KMS-11 (cell line): Measurements from ENCODE around the gene RNF166.

Experiments
- H2AFZ ChIP-seq: fragments of 200-600 bp; sonication (generic); 2 replicates; pipeline ENCODE4 v1.6.1; 2016; ENCODE audit warnings: antibody characterized with exemption, mixed run types, low read depth
- H3K27ac ChIP-seq: fragments of 200-600 bp; sonication (generic); 2 replicates; pipeline ENCODE4 v1.6.1; 2016; ENCODE audit warnings: mild to moderate bottlenecking, mixed run types
- H3K27me3 ChIP-seq: fragments of 200-600 bp; sonication (generic); 2 replicates; pipeline ENCODE4 v1.6.1; 2017; ENCODE audit warnings: mild to moderate bottlenecking, low read depth, mixed run types, moderate library complexity; ENCODE audit not compliant: insufficient read depth
- H3K36me3 ChIP-seq: fragments of 200-600 bp; sonication (generic); 2 replicates; pipeline ENCODE4 v1.6.1; 2017; ENCODE audit warnings: mild to moderate bottlenecking, mixed run types; ENCODE audit not compliant: insufficient read depth
- H3K4me1 ChIP-seq: fragments of 200-600 bp; sonication (generic); 2 replicates; pipeline ENCODE4 v1.6.1; 2016; ENCODE audit warnings: mild to moderate bottlenecking, low read depth, mixed run types; ENCODE audit not compliant: poor library complexity, severe bottlenecking
- H3K4me2 ChIP-seq: fragments of 200-600 bp; sonication (generic); 2 replicates; pipeline ENCODE4 v1.7.0; 2016; ENCODE audit warnings: mild to moderate bottlenecking, mixed run types
- H3K4me3 ChIP-seq: fragments of 200-600 bp; sonication (generic); IDR thresholded peaks from 2 replicates; pipeline ENCODE4 v1.6.1; 2017; ENCODE audit warnings: low read depth, low read length, mixed read lengths; ENCODE audit not compliant: insufficient read depth
- H3K79me2 ChIP-seq: fragments of 200-600 bp; sonication (generic); 2 replicates; pipeline ENCODE4 v1.6.1; 2016; ENCODE audit warnings: low read depth, mixed run types; ENCODE audit not compliant: insufficient read depth
- H3K9ac ChIP-seq: fragments of 200-600 bp; sonication (generic); 2 replicates; pipeline ENCODE4 v1.6.1; 2016; ENCODE audit warnings: mild to moderate bottlenecking, mixed run types
- H4K20me1 ChIP-seq: fragments of 200-600 bp; sonication (generic); 2 replicates; pipeline ENCODE4 v1.6.1; 2016; ENCODE audit warnings: mild to moderate bottlenecking, mixed run types; ENCODE audit not compliant: insufficient read depth
- TF ChIP-seq, protein P1 (sequence below): fragments of 200-600 bp; sonication (generic); conservative IDR thresholded peaks from 2 replicates; pipeline ENCODE4 v1.6.1; 2017; ENCODE audit warnings: low read depth, mild to moderate bottlenecking, antibody characterized with exemption, low read length, moderate library complexity, mixed read lengths

Gene RNF166

GRCh38 chr16:88680554-88681083, 25.6 kb downstream of the RNF166 start:
- H3K36me3 ChIP-seq, result no peaks in the 10 kb centered on the region
- peak overlapping the region; percentile 73; the same call in 1 of the 2 replicates for H3K4me2 ChIP-seq
- H2AFZ ChIP-seq, result peak overlapping the region; percentile 42
- H3K79me2 ChIP-seq, result no peaks in the 10 kb centered on the region
- H3K4me1 ChIP-seq, result peaks cover 52% of the 10 kb centered on the region
- no peak overlapping the region for H3K27ac ChIP-seq
- TF ChIP-seq, protein P1, sequence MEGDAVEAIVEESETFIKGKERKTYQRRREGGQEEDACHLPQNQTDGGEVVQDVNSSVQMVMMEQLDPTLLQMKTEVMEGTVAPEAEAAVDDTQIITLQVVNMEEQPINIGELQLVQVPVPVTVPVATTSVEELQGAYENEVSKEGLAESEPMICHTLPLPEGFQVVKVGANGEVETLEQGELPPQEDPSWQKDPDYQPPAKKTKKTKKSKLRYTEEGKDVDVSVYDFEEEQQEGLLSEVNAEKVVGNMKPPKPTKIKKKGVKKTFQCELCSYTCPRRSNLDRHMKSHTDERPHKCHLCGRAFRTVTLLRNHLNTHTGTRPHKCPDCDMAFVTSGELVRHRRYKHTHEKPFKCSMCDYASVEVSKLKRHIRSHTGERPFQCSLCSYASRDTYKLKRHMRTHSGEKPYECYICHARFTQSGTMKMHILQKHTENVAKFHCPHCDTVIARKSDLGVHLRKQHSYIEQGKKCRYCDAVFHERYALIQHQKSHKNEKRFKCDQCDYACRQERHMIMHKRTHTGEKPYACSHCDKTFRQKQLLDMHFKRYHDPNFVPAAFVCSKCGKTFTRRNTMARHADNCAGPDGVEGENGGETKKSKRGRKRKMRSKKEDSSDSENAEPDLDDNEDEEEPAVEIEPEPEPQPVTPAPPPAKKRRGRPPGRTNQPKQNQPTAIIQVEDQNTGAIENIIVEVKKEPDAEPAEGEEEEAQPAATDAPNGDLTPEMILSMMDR, result no peak
- H3K4me3 ChIP-seq, result no peak overlapping the region
- no peaks in the 10 kb centered on the region for H4K20me1 ChIP-seq
- no peaks in the 10 kb centered on the region; the same call in 1 of the 2 replicates for H3K27me3 ChIP-seq
- no peak overlapping the region for H3K9ac ChIP-seq

GRCh38 chr16:88678224-88678979, 27.8 kb downstream of the RNF166 start:
- Histone ChIP-seq H3K36me3 (no peaks in the 10 kb centered on the region), H3K27ac (no peak overlapping the region), H3K9ac (no peak overlapping the region), H3K4me1 (peaks cover 30% of the 10 kb centered on the region), H2AFZ (no peak overlapping the region), H3K27me3 (no peaks in the 10 kb centered on the region), H4K20me1 (no peaks in the 10 kb centered on the region), H3K79me2 (no peaks in the 10 kb centered on the region), H3K4me3 (no peak overlapping the region), H3K4me2 (no peak overlapping the region)
- TF ChIP-seq, protein P1, result no peak

- Histone ChIP-seq H3K9ac (no peak overlapping the region), H3K4me1 (peaks cover 30% of the 10 kb centered on the region), H3K36me3 (no peaks in the 10 kb centered on the region), H2AFZ (no peak overlapping the region), H3K27ac (no peak overlapping the region), H3K27me3 (no peaks in the 10 kb centered on the region), H4K20me1 (no peaks in the 10 kb centered on the region), H3K4me2 (no peak overlapping the region), H3K79me2 (no peaks in the 10 kb centered on the region), H3K4me3 (no peak overlapping the region)
- TF ChIP-seq, protein P1, result no peak
Observed at GRCh38 chr16:88677721-88678120, 28.5 kb downstream of the RNF166 start.

DNA sequence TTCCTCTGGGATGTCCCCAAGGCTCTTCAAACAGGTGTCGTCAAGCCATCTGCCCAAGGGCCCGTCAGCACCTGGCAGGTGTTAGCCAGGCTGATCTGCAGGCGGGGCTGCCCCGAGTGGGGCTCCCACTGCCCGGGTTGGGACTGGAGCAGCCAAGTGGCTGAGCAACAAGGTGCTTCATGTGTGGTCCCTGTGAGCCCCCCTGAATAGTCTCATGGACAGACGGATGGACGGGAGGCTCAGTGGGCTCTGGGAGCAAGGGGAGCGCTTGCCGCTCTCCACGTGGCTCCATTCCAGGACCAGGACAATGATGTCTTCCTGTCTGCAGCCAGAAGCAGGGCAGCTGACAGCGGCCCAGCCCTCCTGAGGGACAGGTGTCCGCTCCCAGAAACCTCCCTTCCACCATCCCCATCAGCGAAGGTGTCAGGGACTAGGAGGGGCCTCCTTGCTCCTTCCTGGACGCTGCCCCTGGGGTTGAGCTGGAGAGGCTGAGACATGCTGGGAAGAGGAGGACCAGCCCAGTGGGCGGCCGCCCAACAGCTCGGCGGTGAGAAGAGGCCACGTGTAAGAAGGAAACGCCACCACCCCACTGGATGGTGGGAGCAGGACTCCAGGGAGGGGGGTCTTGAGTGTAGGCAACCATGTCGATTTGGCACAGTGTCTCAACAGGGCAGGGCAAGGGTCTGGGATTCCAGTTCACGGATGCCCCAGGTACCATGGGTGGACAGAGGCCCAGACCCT, 29.5 kb downstream of the RNF166 start:
- Histone ChIP-seq H3K36me3 (no peaks in the 10 kb centered on the region), H3K4me2 (no peak overlapping the region), H2AFZ (no peak overlapping the region), H3K27me3 (no peaks in the 10 kb centered on the region), H3K79me2 (no peaks in the 10 kb centered on the region), H3K4me3 (no peak overlapping the region), H4K20me1 (no peaks in the 10 kb centered on the region), H3K9ac (no peak overlapping the region), H3K4me1 (peaks cover 20% of the 10 kb centered on the region), H3K27ac (no peak overlapping the region)
- TF ChIP-seq, protein P1, result no peak
